HUES48 (cell line): ENCODE data around the gene TLR10.

ENCODE experiments used
- H3K27ac ChIP-seq: one replicate; pipeline ENCODE4 v1.7.0; 2013; ENCODE audit warnings: low read depth, low read length, inconsistent platforms
- H3K27me3 ChIP-seq: 2 replicates; pipeline ENCODE4 v1.6.1; 2013; ENCODE audit warnings: mild to moderate bottlenecking, low read length; ENCODE audit not compliant: control insufficient read depth, insufficient read depth
- H3K36me3 ChIP-seq: 2 replicates; pipeline ENCODE4 v1.6.1; 2013; ENCODE audit warnings: low read length; ENCODE audit not compliant: control insufficient read depth, insufficient read depth
- H3K4me1 ChIP-seq: 2 replicates; pipeline ENCODE4 v1.6.1; 2013; ENCODE audit warnings: mild to moderate bottlenecking, low read length; ENCODE audit not compliant: control insufficient read depth, insufficient read depth
- H3K4me3 ChIP-seq: 2 replicates; pipeline ENCODE4 v1.5.1; 2013; ENCODE audit warnings: mild to moderate bottlenecking, low read depth, low read length
- H3K9ac ChIP-seq: 2 replicates; pipeline ENCODE4 v1.6.1; 2013; ENCODE audit warnings: mild to moderate bottlenecking, low read depth, low read length, moderate library complexity
- H3K9me3 ChIP-seq: 2 replicates; pipeline ENCODE4 v1.6.1; 2013; ENCODE audit warnings: low read length; ENCODE audit not compliant: control insufficient read depth, insufficient read depth

TLR10 gene

GRCh38 chr4:38745881-38746280 lies 36.9 kb downstream of the TLR10 start:
- Histone ChIP-seq H3K27me3 (no peaks in the 10 kb centered on the region), H3K27ac (no peak overlapping the region), H3K9ac (no peak overlapping the region), H3K9me3 (no peaks in the 10 kb centered on the region; the same call in 1 of the 2 replicates), H3K4me1 (no peaks in the 10 kb centered on the region), H3K4me3 (no peak overlapping the region), H3K36me3 (no peaks in the 10 kb centered on the region)

GRCh38 chr4:38743866-38744265 lies 38.9 kb downstream of the TLR10 start:
- Histone ChIP-seq H3K9ac (no peak overlapping the region), H3K36me3 (no peaks in the 10 kb centered on the region), H3K9me3 (no peaks in the 10 kb centered on the region; the same call in 1 of the 2 replicates), H3K4me1 (no peaks in the 10 kb centered on the region), H3K27ac (no peak overlapping the region), H3K27me3 (no peaks in the 10 kb centered on the region), H3K4me3 (no peak overlapping the region)

- H3K9ac ChIP-seq: no peak overlapping the region
- H3K9me3 ChIP-seq: no peaks in the 10 kb centered on the region
- H3K36me3 ChIP-seq: no peaks in the 10 kb centered on the region
- H3K27me3 ChIP-seq: no peaks in the 10 kb centered on the region
- H3K27ac ChIP-seq: no peak overlapping the region
- H3K4me3 ChIP-seq: no peak overlapping the region
- no peaks in the 10 kb centered on the region for H3K4me1 ChIP-seq
Measured at GRCh38 chr4:38740303-38740702, 42.5 kb downstream of the TLR10 start.

GRCh38 chr4:38738940-38739803 lies 43.6 kb downstream of the TLR10 start:
- Histone ChIP-seq H3K36me3 (no peaks in the 10 kb centered on the region), H3K9me3 (no peaks in the 10 kb centered on the region), H3K9ac (no peak overlapping the region), H3K27ac (no peak overlapping the region), H3K27me3 (no peaks in the 10 kb centered on the region), H3K4me3 (no peak overlapping the region), H3K4me1 (no peaks in the 10 kb centered on the region)

- no peaks in the 10 kb centered on the region for H3K36me3 ChIP-seq
- no peaks in the 10 kb centered on the region for H3K4me1 ChIP-seq
- peaks cover 5% of the 10 kb centered on the region; the same call in 1 of the 2 replicates for H3K9me3 ChIP-seq
- H3K9ac ChIP-seq: no peak overlapping the region
- no peaks in the 10 kb centered on the region for H3K27me3 ChIP-seq
- H3K27ac ChIP-seq: no peak overlapping the region
- no peak overlapping the region for H3K4me3 ChIP-seq
Measured at GRCh38 chr4:38735870-38736269, 46.9 kb downstream of the TLR10 start.

- Histone ChIP-seq H3K27ac (no peak overlapping the region), H3K9me3 (peaks cover 5% of the 10 kb centered on the region; the same call in 1 of the 2 replicates), H3K4me3 (no peak overlapping the region), H3K9ac (no peak overlapping the region), H3K4me1 (no peaks in the 10 kb centered on the region), H3K36me3 (no peaks in the 10 kb centered on the region), H3K27me3 (no peaks in the 10 kb centered on the region)
Measured at GRCh38 chr4:38734911-38735310, 47.9 kb downstream of the TLR10 start.

- Histone ChIP-seq H3K4me3 (no peak overlapping the region), H3K9ac (no peak overlapping the region), H3K36me3 (no peaks in the 10 kb centered on the region), H3K4me1 (no peaks in the 10 kb centered on the region), H3K27ac (no peak overlapping the region), H3K9me3 (peaks cover 5% of the 10 kb centered on the region; the same call in 1 of the 2 replicates), H3K27me3 (no peaks in the 10 kb centered on the region)
Measured at GRCh38 chr4:38734446-38734845, 48.3 kb downstream of the TLR10 start.

- Histone ChIP-seq H3K36me3 (no peaks in the 10 kb centered on the region), H3K9ac (no peak overlapping the region), H3K27me3 (no peaks in the 10 kb centered on the region), H3K4me3 (no peak overlapping the region), H3K27ac (no peak overlapping the region), H3K9me3 (peaks cover 5% of the 10 kb centered on the region; the same call in 1 of the 2 replicates), H3K4me1 (peaks cover 5% of the 10 kb centered on the region; the same call in 1 of the 2 replicates)
Measured at GRCh38 chr4:38733663-38734062, 49.1 kb downstream of the TLR10 start.

GRCh38 chr4:38730830-38731646 lies 51.8 kb downstream of the TLR10 start:
- peaks cover 5% of the 10 kb centered on the region; the same call in 1 of the 2 replicates for H3K9me3 ChIP-seq
- no peak overlapping the region for H3K9ac ChIP-seq
- H3K4me1 ChIP-seq: peaks cover 7% of the 10 kb centered on the region; the same call in 1 of the 2 replicates
- H3K27ac ChIP-seq: no peak overlapping the region
- no peak overlapping the region for H3K4me3 ChIP-seq
- H3K36me3 ChIP-seq: no peaks in the 10 kb centered on the region
- H3K27me3 ChIP-seq: no peaks in the 10 kb centered on the region

- Histone ChIP-seq H3K27me3 (no peaks in the 10 kb centered on the region), H3K36me3 (no peaks in the 10 kb centered on the region), H3K9ac (no peak overlapping the region), H3K9me3 (peaks cover 5% of the 10 kb centered on the region; the same call in 1 of the 2 replicates), H3K4me3 (no peak overlapping the region), H3K4me1 (peaks cover 7% of the 10 kb centered on the region; the same call in 1 of the 2 replicates), H3K27ac (no peak overlapping the region)
Measured at GRCh38 chr4:38730493-38730829, 52.3 kb downstream of the TLR10 start.
